Measurements from ENCODE around the gene DNTTIP2. TPM values are rescaled to one million over a fixed set of nuclear protein-coding genes. Genes with fewer than 3 reads are reported as not detected.

DNTTIP2 gene
- total and polyA plus RNA-seq, 4 donors: 36.6 to 79.9 (median 46.7) TPM

DNA sequence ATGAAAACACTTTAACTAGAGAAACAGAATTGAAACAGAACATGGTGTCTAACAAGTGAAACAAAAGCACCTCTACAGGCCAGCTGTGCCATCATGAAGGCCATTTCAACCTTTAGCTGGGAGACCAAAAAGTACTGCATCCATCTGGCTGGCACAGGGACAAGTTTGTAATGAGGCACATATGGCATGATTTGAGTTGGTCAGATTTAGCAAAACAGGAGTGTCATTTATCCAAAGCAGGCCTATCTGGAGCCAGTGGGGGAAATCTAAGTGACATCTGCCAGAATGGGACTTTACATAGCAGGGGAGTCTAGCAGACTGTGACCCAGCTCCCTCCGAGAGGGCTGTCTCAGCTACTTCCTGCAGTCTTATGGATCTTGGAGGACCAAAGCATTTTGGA lies 51.9 kb downstream of the DNTTIP2 start:
- no peak overlapping the region for H3K9ac ChIP-seq (ENCODE audit: insufficient read depth in 1 of 2, low read length in 2 of 2)
- H3K4me1 ChIP-seq (ENCODE audit: control insufficient read depth in 5 of 5, insufficient read depth in 5 of 5, low read length in 5 of 5): peaks cover 0 to 6% (median 0%) of the 10 kb centered on the region in 5 donors
- ATAC-seq (ENCODE audit: insufficient read depth, low FRiP score) (no peak), DNase-seq (no peak)
- H3K27ac ChIP-seq (ENCODE audit: low read depth in 1 of 2, low read length in 1 of 2): no peak overlapping the region
- TF ChIP-seq CTCF (IDR thresholded peaks at IDR 0.05; ENCODE audit: control extremely low read depth, extremely low read depth): no peak
- peaks cover 0 to 3% (median 0%) of the 10 kb centered on the region in 3 donors for H3K27me3 ChIP-seq (ENCODE audit: control insufficient read depth in 3 of 3, insufficient read depth in 3 of 3, low read length in 2 of 3)
- WGBS, 2 donors: 91% methylated on average over 1 of the region's 1 CpG
- H3K36me3 ChIP-seq (ENCODE audit: control insufficient read depth in 4 of 4, insufficient read depth in 4 of 4, low read length in 4 of 4): no peaks in the 10 kb centered on the region
- no peaks in the 10 kb centered on the region for H3K9me3 ChIP-seq (ENCODE audit: control insufficient read depth in 4 of 4, insufficient read depth in 3 of 4, low read length in 3 of 4)
- no peak overlapping the region for H3K4me3 ChIP-seq

DNA sequence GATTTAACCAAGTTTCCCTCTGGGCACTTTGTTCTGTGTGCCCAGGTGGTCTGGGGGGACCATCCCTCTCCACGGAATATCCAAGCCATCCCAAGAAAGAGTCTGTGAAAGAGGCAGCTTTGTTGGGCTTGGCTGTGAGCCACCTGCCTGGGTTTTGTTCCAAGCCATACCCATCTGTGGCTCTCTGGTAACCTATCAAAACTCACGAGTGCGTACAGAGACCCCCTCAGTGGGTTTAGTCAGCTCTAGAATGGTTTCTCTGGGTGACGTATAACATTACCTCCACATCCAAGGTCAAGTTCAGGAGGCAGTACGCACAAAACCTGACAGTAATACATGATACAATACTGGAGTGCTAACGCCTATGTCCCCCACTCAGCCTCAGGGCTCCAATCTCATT lies 54.2 kb downstream of the DNTTIP2 start:
- TF ChIP-seq CTCF (IDR thresholded peaks at IDR 0.05; ENCODE audit: control extremely low read depth, extremely low read depth): no peak
- H3K27ac ChIP-seq (ENCODE audit: low read depth in 1 of 2, low read length in 1 of 2): no peak overlapping the region
- H3K36me3 ChIP-seq (ENCODE audit: control insufficient read depth in 4 of 4, insufficient read depth in 4 of 4, low read length in 4 of 4): no peaks in the 10 kb centered on the region
- H3K4me1 ChIP-seq (ENCODE audit: control insufficient read depth in 5 of 5, insufficient read depth in 5 of 5, low read length in 5 of 5): peaks cover 0 to 3% (median 0%) of the 10 kb centered on the region in 5 donors
- ATAC-seq (ENCODE audit: insufficient read depth, low FRiP score) (no peak), DNase-seq (no peak)
- H3K27me3 ChIP-seq (ENCODE audit: control insufficient read depth in 3 of 3, insufficient read depth in 3 of 3, low read length in 2 of 3): peaks cover 0 to 3% (median 0%) of the 10 kb centered on the region in 3 donors
- H3K9ac ChIP-seq (ENCODE audit: insufficient read depth in 1 of 2, low read length in 2 of 2): no peak overlapping the region
- H3K9me3 ChIP-seq (ENCODE audit: control insufficient read depth in 4 of 4, insufficient read depth in 3 of 4, low read length in 3 of 4): no peaks in the 10 kb centered on the region
- H3K4me3 ChIP-seq: no peak overlapping the region
- WGBS, 2 donors: 94% methylated on average over 6 of the region's 6 CpGs; no CpG with 5 or more reads in 1 of the 2 donors

DNA sequence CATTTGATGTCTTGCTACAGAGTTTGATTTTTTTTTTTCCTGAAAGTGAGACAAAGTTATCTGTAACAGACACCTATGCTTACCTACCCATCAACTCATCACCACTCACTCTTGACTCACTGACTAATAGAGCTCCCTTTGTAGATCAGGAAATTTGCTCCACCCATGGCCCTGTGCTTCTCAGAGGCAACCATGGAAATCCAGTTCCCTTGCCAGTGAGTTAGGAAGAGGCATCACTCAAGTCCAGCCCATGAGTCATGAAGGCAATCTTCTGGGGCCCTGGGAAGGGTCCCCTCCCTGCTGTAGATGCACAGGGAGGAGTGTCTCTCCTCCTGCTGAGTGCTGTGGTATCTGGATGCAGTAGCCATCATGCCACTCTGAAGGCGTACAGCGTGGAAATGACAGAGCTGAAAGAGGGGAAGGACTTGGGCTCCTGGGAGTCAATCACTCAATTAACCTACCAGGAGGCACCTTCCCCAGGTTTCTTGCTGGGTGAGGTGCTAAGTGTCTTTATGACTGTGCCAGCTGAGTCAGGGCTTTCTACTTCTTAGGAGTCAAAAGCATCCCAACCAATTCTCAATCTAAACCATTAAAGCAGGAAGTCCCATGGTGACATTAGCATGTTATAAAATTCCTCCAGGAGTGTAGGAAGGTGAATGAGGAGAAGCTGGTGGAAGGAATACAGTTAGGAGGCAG lies 56.1 kb downstream of the DNTTIP2 start:
- no peak overlapping the region for H3K9ac ChIP-seq (ENCODE audit: insufficient read depth in 1 of 2, low read length in 2 of 2)
- H3K9me3 ChIP-seq (ENCODE audit: control insufficient read depth in 4 of 4, insufficient read depth in 3 of 4, low read length in 3 of 4): no peaks in the 10 kb centered on the region
- no peak overlapping the region for H3K4me3 ChIP-seq
- ATAC-seq (ENCODE audit: insufficient read depth, low FRiP score) (no peak), DNase-seq (no peak)
- TF ChIP-seq CTCF (IDR thresholded peaks at IDR 0.05; ENCODE audit: control extremely low read depth, extremely low read depth): no peak
- H3K27me3 ChIP-seq (ENCODE audit: control insufficient read depth in 3 of 3, insufficient read depth in 3 of 3, low read length in 2 of 3): peaks cover 0 to 3% (median 0%) of the 10 kb centered on the region in 3 donors
- H3K4me1 ChIP-seq (ENCODE audit: control insufficient read depth in 5 of 5, insufficient read depth in 5 of 5, low read length in 5 of 5): peaks cover 0 to 6% (median 0%) of the 10 kb centered on the region in 5 donors
- no peak overlapping the region for H3K27ac ChIP-seq (ENCODE audit: low read depth in 1 of 2, low read length in 1 of 2)
- H3K36me3 ChIP-seq (ENCODE audit: control insufficient read depth in 4 of 4, insufficient read depth in 4 of 4, low read length in 4 of 4): no peaks in the 10 kb centered on the region
- WGBS, 2 donors: 100% methylated on average over 2 of the region's 2 CpGs; no CpG with 5 or more reads in 1 of the 2 donors

Data from lung (tissue), 12 donors.